COLO829 (cell line): ENCODE data around the gene CLK3.
"Not testable (repeated sequence)": the region's sequence is repeated elsewhere in the genome, so short reads cannot be mapped to it uniquely, and the experiment has no call there.

ENCODE experiments used
- DNase-seq: peaks from one replicate; pipeline ENCODE4 v3.0.0; 2012; ENCODE audit warnings: low spot score

CLK3 gene

DNA sequence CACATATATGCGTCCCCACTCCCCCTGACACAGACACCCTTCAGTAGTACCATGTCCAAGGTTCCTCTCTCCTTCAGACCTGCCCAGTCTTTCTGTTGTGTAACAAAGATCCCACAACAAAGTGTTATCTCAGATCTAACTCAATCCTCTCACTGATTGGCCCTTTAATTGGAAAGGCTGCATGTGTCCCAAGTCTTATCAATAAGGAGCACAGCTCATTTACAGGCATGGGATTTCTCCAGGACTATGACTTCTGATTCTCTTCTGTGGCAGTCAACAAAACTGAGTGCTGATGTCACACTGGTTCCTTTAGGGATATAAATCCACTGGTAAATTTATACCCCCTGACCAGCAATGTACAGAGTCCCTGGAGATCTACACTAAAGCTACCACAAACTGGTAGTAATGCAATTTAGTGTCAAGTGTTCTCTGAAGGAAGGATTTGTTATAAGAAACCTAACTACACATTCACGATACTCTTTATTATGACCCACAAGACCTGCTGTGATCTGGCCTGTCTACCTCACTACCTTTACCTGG is 28.1 kb downstream of the CLK3 start:
- DNase-seq: no peak

DNA sequence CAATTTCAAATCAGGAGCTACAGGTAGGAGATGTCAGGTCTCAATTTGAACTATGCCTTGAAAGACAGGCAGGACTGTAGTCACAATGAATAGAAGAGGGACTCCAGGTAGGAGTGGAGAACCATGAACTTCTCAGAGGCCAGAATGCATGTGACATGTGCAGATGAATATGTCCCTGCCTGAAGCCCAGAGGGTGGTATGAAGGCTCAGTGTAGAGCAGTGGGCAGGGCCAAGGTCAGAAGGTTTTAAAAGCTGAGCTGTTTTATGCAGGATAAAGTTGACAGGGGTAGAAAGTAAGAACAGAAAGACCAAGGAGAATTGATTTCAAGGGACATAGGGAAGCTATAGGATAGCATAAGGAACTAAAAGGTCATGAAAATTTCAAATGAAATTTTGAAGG is 30.8 kb downstream of the CLK3 start:
- no peak for DNase-seq

GRCh38 chr15:74648051-74648842 is 32.6 kb downstream of the CLK3 start:
- no peak for DNase-seq

DNA sequence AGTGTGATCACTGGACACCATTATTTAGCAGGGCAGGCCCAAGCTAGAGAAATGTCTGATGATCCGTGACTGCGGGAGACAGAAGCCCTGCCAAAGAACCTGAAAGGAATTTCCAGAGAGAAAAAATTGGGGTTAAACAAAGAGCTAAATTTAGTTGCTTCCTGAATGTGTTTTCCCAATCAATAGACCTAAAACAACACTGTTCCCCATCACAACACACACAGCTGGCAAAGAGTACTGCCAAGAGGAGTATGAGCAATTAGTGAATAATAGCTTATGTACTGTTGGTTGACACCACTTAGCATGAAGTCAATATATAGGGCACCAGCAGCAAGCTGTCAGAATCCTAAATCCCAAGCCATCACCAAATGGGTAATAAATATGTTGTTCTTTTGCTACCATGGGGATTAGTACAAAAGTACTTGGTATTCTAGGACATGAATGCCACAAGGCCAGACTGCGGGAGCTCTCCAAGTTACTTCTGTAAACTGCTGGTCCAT is 35.7 kb downstream of the CLK3 start:
- no peak for DNase-seq

DNA sequence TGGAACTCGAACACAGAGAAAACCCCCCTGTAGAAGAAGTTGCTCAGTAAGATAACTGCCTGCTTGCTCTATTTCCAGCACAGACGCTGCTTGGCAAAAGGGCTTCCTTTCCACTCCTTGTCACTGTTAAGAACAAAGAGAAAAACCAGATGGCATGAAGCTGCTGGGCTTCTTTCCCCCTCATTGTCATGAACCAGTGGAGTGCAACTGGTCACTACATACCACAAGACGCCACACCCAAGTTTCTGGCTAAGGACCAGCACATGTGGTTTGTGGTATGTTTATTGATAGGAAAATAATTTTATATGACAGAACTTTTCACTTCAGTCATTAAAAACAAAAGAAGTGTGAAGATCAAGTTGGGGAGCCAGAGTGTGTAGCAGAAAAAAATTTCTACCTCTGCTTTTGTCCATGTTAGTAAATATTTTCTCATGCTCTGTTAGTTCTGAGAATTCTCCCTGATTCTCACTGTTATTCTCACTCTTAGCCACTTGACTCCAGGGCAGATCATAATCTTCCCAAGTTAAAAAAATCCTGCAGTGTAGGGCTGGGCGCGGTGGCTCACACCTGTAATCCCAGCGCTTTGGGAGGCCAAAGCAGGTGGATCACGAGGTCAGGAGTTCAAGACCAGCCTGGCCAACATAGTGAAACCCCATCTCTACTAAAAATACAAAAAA is 37.9 kb downstream of the CLK3 start:
- DNase-seq: no peak

GRCh38 chr15:74655424-74655823 is 39.8 kb downstream of the CLK3 start:
- DNase-seq: no peak

- DNase-seq: no peak
Observed at GRCh38 chr15:74656935-74657535, 41.4 kb downstream of the CLK3 start.

- DNase-seq: no peak
Observed at GRCh38 chr15:74657846-74658245, 42.2 kb downstream of the CLK3 start.

DNA sequence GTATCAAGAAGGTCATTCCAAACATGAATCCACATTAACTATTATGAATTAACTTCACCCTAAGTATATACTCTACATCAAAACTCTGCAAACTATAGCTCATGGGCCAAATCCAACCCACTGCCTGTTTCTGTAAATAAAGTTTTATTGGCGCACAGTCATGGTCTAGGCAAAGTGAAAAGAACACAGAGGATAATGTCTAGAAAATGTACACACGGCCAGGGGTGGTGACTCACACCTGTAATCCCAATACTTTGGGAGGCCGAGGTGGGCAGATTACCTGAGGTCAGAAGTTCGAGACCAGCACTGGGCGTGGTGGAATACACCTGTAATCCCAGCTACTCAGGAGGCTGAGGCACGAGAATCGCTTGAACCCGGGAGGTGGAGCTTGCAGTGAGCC is 45.6 kb downstream of the CLK3 start:
- not testable (repeated sequence) for DNase-seq

- no peak for DNase-seq
Observed at GRCh38 chr15:74662064-74662860, 46.6 kb downstream of the CLK3 start.

GRCh38 chr15:74663303-74664027 is 47.8 kb downstream of the CLK3 start:
- no peak for DNase-seq

DNA sequence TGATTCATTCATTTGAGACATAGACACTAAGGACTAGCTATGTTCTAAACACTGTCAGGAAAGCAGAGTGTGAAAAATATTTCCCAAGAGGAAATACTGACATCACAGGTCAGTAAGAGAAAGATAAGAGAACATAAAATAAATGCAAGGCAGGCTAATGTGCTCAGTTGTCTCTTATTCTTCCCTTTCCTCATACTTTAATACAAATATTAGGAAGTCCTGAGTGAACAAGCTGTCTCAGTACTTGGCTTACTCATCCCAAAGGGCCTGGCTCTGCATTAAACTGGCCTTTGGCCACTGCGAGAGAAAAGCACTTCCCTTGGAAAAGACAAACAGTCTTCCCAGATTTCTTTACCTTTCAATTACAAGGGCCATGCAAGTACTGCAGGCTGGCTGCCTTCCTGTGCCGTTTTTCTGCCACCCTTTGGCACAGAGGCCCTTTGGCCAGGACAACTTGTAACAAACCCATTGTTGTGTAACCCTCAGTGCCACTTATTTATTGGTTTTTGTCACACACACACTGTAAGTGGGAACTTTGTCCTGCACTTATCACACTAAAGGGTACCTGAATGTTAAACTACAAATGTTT is 48.5 kb downstream of the CLK3 start:
- DNase-seq: no peak

DNA sequence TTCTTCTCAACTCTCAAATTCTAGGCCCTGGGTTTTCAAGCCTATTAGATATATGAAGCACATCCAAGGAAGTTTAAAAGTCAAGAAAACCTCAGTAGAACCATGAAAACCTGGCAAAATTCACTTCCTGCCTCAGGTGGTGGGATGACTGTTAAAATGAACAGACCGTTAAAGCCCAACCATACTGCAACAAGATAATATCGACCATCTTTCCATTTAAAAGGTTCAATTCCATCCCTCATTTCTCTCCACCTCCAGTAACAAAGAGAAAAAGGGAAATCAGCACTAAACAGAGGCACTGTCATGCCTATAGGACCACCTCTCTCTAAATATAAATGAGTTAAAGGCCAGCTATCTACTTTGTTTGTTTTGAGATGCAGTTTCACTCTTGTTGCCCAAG is 49.0 kb downstream of the CLK3 start:
- no peak for DNase-seq

GRCh38 chr15:74667975-74668374 is 52.3 kb downstream of the CLK3 start:
- DNase-seq: no peak

- no peak for DNase-seq
Observed at GRCh38 chr15:74669627-74670026, 54.0 kb downstream of the CLK3 start.

GRCh38 chr15:74674161-74674560 is 58.5 kb downstream of the CLK3 start:
- DNase-seq: no peak

- DNase-seq: no peak
Observed at GRCh38 chr15:74676801-74677200, 61.2 kb downstream of the CLK3 start.
